Endothelial cell of umbilical vein (primary cell): Measurements from ENCODE around the gene P2RX4.

Experiments used
- CTCF ChIP-seq, 2 donors: IDR thresholded peaks; 1 replicate in 1 of 2; 2 replicates in 1 of 2; pipeline ENCODE4 v1.5.1; 2011; ENCODE audit warnings: low read length in 2 of 2, mild to moderate bottlenecking in 2 of 2, moderate library complexity in 2 of 2, control low read depth in 1 of 2, inconsistent platforms in 1 of 2, low read depth in 1 of 2; ENCODE audit not compliant: insufficient read depth in 1 of 2; ENCODE audit errors: extremely low read depth in 1 of 2
- EZH2 ChIP-seq: IDR thresholded peaks from 2 replicates; pipeline ENCODE4 v1.6.1; 2012; ENCODE audit warnings: borderline replicate concordance, low read depth, mild to moderate bottlenecking, moderate library complexity, low read length, inconsistent platforms; ENCODE audit not compliant: severe bottlenecking
- GATA2 ChIP-seq: IDR thresholded peaks from 2 replicates; pipeline ENCODE4 v1.7.0; 2011; ENCODE audit warnings: low read depth, mild to moderate bottlenecking, moderate library complexity, mixed read lengths, low read length; ENCODE audit not compliant: insufficient read length, insufficient read depth
- MAX ChIP-seq: IDR thresholded peaks from 2 replicates; pipeline ENCODE4 v1.6.1; 2011; ENCODE audit not compliant: insufficient read depth, insufficient read length
- MYC ChIP-seq: IDR thresholded peaks from one replicate; pipeline ENCODE4 v1.6.1; 2011; ENCODE audit warnings: mild to moderate bottlenecking, low read depth, low read length
- POLR2A ChIP-seq: IDR thresholded peaks from 2 replicates; pipeline ENCODE4 v1.6.1; 2012; ENCODE audit warnings: low read depth, mild to moderate bottlenecking, control low read depth, low read length
- POLR2AphosphoS5 ChIP-seq: IDR thresholded peaks from 2 replicates; pipeline ENCODE4 v1.6.1; 2012; ENCODE audit warnings: low read depth, mild to moderate bottlenecking, control low read depth, low read length, moderate library complexity; ENCODE audit not compliant: insufficient read depth

DNA sequence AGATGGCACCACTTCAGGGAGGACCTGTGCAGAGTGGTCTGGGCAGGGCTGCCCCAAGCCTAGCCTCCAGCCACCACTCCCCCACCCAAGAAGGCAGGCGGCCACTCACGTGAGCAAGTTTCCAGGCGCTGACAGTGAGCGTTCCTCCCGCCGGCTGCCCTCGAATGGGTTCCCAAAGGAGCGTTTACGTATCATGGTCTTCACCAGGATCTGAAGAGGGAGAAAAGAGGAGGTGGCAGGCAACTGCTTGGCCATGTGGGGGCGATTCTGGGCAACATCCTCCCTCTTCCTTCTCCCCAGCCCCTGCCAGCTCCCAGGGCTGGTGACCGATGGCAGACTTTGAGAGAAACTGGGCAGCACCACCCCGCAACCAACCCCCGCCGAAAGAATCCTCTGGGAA lies 35.1 kb downstream of the P2RX4 start:
- TF ChIP-seq POLR2A, result no peak
- no peak for TF ChIP-seq CTCF (IDR thresholded peaks at IDR 0.05; ENCODE audit: extremely low read depth in 1 of 2, insufficient read depth in 1 of 2, low read depth in 1 of 2, low read length in 2 of 2)
- no peak for TF ChIP-seq EZH2
- no peak for TF ChIP-seq POLR2AphosphoS5
- no peak for TF ChIP-seq GATA2
- no peak for TF ChIP-seq MAX
- TF ChIP-seq MYC, result no peak
